ENCODE measurements around the gene TMEM156. TPM values are rescaled to one million over a fixed set of nuclear protein-coding genes. Genes with fewer than 3 reads are reported as not detected.
"Not testable (repeated sequence)": the region's sequence is repeated elsewhere in the genome, so short reads cannot be mapped to it uniquely, and the experiment has no call there.

Gene TMEM156
- total RNA-seq, 1 donor from 2014 or later = not detected

- intact Hi-C loops (cut with micrococcal nuclease) = no loop called here
- DNase-seq = no peak
- TF ChIP-seq CTCF (IDR thresholded peaks at IDR 0.05; ENCODE audit: borderline replicate concordance) = no peak
- Histone ChIP-seq H3K4me1 (peaks cover 6% of the 10 kb centered on the region), H3K4me3 (no peak overlapping the region), H3K27me3 (ENCODE audit: low read depth) (no peaks in the 10 kb centered on the region), H3K27ac (replicated peaks) (no peak overlapping the region), H3K9me3 (replicated peaks) (no peaks in the 10 kb centered on the region), H3K36me3 (no peaks in the 10 kb centered on the region)
Observed at GRCh38 chr4:39037491-39037825, 5.2 kb upstream of the TMEM156 start.

- intact Hi-C loops (cut with micrococcal nuclease) = no loop called here
- Histone ChIP-seq H3K27me3 (ENCODE audit: low read depth) (no peaks in the 10 kb centered on the region), H3K4me3 (no peak overlapping the region), H3K4me1 (no peaks in the 10 kb centered on the region), H3K9me3 (replicated peaks) (no peaks in the 10 kb centered on the region), H3K36me3 (no peaks in the 10 kb centered on the region), H3K27ac (replicated peaks) (no peak overlapping the region)
- no peak for TF ChIP-seq CTCF (IDR thresholded peaks at IDR 0.05; ENCODE audit: borderline replicate concordance)
- no peak for DNase-seq
Observed at GRCh38 chr4:39036172-39036571, 4.0 kb upstream of the TMEM156 start.

GRCh38 chr4:39031590-39032020 lies 604 bp downstream of the TMEM156 start:
- DNase-seq; H3K27ac ChIP-seq (replicated peaks); H3K27me3 ChIP-seq (ENCODE audit: low read depth); H3K36me3 ChIP-seq; H3K4me3 ChIP-seq; H3K4me1 ChIP-seq; intact Hi-C loops (cut with micrococcal nuclease); H3K9me3 ChIP-seq (replicated peaks): not testable (repeated sequence)

- no peak for DNase-seq
- no peak overlapping the region for H3K4me3 ChIP-seq
- intact Hi-C loops (cut with micrococcal nuclease) = no loop called here
- no peaks in the 10 kb centered on the region for H3K36me3 ChIP-seq
- H3K4me1 ChIP-seq = no peaks in the 10 kb centered on the region
- no peak for TF ChIP-seq CTCF (IDR thresholded peaks at IDR 0.05; ENCODE audit: borderline replicate concordance)
- H3K27me3 ChIP-seq (ENCODE audit: low read depth) = no peaks in the 10 kb centered on the region
- H3K27ac ChIP-seq (replicated peaks) = no peak overlapping the region
- H3K9me3 ChIP-seq (replicated peaks) = no peaks in the 10 kb centered on the region
Observed at GRCh38 chr4:39030725-39031124, 1.5 kb downstream of the TMEM156 start.

GRCh38 chr4:39029752-39030694 lies 2.2 kb downstream of the TMEM156 start:
- intact Hi-C loops (cut with micrococcal nuclease) = no loop called here
- Histone ChIP-seq H3K36me3 (no peaks in the 10 kb centered on the region), H3K27ac (replicated peaks) (no peak overlapping the region), H3K4me1 (no peaks in the 10 kb centered on the region), H3K4me3 (no peak overlapping the region), H3K9me3 (replicated peaks) (no peaks in the 10 kb centered on the region), H3K27me3 (ENCODE audit: low read depth) (no peaks in the 10 kb centered on the region)
- no peak for DNase-seq
- TF ChIP-seq CTCF (IDR thresholded peaks at IDR 0.05; ENCODE audit: borderline replicate concordance) = no peak

- Histone ChIP-seq H3K27ac (replicated peaks) (no peak overlapping the region), H3K4me1 (no peaks in the 10 kb centered on the region), H3K36me3 (no peaks in the 10 kb centered on the region), H3K4me3 (no peak overlapping the region), H3K9me3 (replicated peaks) (no peaks in the 10 kb centered on the region), H3K27me3 (ENCODE audit: low read depth) (no peaks in the 10 kb centered on the region)
- intact Hi-C loops (cut with micrococcal nuclease) = no loop called here
- TF ChIP-seq CTCF (IDR thresholded peaks at IDR 0.05; ENCODE audit: borderline replicate concordance) = no peak
- DNase-seq = no peak
Observed at GRCh38 chr4:39026096-39026495, 6.1 kb downstream of the TMEM156 start.

All from left ventricle myocardium inferior (tissue), 1 donor.